ENCODE data around the gene MFRP.

The MFRP gene

DNA sequence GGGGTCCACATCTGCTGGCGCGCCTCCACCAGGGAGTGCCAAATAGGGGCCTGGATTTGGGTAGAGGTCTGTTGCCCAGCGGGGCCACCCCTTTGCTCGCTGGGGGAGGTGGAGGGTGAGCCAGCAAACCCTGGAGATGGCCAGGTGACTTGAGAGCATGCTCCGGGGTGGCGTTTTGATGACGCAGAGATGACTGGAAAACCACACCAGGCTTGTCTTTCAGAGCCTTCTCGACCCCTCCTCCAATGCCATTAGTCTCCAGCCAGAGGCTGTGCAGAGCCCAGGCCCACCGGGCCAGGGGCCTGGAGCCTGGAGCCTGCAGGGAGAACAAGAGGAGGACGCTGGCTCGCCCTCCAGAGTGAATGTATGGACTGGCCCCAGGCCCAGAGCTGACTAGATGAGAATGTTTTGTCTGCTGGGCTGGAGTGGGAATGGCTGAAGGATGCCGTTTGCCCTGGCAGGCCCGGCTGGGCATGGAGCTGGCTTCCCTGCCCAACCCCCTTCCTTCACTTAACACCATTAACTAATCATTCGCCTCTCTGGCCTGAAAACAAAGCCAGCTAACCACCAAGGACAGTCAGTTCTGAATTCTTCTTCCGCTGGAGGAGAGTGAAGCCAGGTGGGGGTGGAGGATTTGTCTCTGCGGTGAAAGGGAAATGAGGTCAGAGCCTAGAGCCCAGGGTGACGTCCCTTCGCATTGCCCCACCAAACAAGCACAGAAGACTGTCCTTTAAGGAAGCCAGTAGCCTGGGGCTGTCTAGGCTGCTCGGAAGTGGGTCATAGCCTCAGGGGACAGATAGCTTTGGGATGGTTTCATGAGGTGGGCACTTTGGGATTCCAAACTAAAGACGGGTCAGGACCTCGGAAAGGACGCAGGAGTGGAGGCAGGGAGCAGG is 28.0 kb downstream of the MFRP start:
- DNase-seq (ENCODE audit: low read depth, low spot score), result no peak

GRCh38 chr11:119317592-119318239 is 28.8 kb downstream of the MFRP start:
- DNase-seq (ENCODE audit: low read depth, low spot score), result no peak

DNA sequence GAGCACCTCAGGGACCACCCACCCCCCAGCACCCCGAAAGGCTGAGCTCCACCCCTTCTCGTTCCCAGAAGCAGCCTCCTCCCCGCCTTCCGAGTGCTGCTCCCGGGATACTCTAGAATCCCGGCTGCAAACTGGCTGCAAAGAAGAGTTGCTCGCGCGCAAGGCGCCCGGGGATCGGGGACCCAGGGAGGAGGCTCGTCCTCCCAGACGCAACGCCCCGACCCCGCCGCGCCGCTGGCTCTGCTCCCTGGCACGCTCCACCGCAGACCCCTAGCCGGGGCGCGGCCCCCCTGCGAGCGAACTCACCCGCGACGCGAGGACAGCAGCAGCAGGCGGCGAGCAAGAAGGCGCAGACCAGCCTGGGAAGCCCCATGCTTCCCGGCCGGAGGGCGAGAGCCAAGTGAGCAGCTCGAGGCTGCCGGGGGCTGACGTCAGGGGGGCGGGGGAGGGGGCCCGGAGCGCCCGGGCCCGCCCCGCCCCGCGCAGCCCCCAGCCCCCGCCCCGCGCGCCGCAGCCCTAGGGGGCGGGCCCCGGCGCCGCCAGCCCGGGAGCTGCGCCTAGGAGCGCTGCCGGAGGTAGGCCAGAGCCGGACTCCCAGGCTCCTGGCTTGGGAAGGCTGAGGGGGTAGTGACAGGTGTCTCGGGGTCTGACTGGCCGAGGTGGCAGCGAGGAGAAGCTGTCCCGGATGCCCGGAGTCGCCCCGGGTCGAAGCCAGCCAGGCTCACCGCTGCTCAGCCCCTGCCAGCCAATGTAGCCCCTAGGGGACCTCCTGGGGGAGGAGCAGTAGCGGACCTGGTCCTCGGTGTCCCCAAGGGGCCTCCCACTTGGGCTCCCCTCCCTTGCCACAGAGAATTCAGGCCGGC is 29.5 kb downstream of the MFRP start, which contains the start of gene MCAM:
Gene MCAM (minus strand): TSS at position 402 of the 863 bp plus-strand sequence. CDS start 29 bp downstream, at position 373.
- no peak for DNase-seq (ENCODE audit: low read depth, low spot score)

GRCh38 chr11:119316016-119316728 is 30.3 kb downstream of the MFRP start:
- no peak for DNase-seq (ENCODE audit: low read depth, low spot score)

DNA sequence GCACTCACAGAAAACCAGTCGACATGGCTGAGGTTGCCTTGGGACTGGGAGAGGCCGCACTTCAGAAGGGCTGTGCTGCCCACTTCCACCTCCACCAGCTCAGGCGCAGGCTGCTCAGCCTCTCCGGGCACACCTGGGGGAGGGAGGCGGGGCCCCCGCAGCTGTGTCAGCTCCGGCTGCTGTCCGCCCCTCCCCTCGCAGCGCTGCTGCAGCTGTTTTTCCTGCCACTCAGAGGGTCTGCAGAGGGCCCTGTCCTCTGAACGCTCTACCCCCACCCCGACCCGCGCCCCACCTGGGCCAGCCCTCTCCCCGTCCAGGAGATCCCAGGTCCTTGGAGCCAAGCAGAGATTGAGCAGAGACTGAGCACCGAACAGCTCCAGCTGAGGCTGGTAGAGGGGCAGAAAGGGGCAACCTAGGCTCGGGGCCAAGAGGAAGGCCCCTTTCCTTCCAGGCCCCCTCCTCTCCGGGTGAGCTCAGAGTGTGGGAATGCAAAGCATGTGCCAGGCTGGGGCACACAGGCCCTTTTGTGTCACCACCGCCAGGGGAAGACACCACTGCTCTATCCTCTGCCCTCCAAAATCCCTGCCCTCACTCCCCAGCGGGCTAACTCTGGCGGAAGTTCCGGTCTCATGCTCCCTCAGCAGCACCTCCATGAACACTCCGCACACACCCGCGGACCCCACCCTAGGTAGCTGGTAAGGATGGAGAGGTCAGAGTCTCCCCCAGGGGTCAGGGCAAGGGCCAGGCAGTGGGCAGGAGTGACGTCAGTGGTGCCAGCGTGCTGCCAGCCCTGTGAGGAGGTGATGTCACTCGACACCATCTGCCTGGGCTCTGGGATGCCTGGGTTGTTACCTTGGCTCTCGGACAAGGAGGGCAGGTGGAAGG is 31.1 kb downstream of the MFRP start:
- no peak for DNase-seq (ENCODE audit: low read depth, low spot score)

DNA sequence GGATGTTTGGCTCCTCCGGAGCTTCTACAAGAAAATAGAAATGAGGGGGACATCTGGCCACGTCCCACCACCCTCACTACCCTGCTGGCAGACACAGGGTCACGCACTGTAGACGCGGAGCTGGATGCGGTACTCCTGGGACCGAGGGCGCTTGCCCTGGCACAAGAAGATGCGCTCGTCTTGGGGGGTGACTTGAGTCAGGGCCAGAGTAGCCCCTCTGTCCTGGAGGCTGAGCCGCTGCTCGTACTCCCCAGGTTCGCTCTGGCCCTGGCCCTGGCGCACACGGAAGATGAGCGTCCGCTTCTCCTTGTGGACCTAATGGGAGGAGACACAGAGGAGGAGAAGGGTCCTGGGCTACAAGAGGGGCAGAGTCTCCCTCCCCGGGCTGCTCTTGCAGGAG is 31.8 kb downstream of the MFRP start:
- DNase-seq (ENCODE audit: low read depth, low spot score), result no peak

DNA sequence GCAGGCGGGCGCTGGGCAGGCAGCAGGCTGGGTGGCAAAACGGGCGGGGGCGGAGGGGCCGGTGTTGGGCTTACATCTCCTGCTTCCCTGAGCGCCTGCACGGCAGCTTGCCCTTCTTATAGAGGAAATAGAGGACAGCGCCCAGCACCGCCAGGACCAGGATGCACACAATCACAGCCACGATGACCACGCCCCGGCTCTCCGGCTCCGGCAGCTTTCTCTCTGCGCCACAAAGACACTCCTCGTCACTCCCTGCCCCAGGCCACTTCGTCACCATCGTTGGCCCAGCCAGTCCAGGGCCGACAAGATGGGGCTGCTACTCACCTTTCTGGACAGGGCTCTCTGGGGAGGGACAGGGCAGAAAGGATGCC is 35.8 kb downstream of the MFRP start:
- DNase-seq (ENCODE audit: low read depth, low spot score), result no peak

DNA sequence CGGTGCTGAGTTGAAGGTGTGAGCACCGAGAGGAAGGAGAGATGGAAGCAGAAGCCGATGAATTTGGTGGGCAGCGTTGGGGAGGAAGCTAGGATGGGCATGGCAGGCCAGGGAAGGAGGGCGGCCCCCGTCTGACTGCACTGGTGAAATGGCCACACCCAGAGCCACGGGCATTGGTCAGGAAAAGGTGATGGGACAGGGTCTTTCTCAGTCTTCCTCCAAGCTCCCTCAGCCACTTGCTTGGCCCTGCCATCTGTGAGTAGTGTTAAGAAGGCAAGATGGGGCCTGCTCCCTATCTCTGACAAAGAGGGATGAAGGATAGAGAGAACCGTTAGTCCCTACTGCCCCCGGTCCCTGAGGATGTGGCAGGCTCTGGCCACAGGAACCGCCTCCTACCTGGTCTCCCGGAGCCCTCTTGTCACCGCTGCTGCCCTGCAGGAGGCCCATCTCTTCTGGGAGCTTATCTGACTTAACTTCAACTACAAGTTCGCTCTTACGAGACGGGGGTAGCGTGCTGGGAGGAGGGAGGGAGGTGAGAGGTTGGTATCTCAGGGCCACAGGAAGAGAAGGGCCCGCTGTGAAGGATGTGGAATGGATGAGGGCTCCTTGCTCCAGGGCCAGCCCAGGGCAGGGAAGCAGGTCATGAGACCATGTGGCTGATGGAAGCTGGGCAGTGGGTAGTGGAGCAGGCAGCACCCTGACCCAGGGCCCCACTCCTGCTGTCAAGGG is 36.4 kb downstream of the MFRP start:
- DNase-seq (ENCODE audit: low read depth, low spot score), result no peak

DNA sequence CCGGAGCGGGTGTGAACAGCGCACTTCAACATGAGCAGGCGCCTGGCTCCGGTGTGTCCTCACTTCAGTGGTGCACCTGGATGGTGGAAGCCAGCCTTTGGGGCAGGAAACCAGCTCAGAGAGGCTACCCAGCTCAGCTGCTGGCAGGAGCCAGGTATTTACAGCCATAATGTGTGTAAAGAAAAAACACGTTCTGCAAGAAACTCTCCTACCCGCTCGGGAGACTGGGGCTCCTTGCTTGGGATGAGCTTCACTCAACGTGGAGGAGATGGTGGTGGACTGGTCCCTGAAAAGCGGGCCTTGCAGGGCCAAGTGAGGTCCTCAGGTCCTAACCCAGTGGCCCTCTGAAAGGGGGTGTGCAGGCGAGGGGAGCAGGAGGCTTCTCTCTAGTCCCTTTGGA is 37.1 kb downstream of the MFRP start:
- no peak for DNase-seq (ENCODE audit: low read depth, low spot score)

DNA sequence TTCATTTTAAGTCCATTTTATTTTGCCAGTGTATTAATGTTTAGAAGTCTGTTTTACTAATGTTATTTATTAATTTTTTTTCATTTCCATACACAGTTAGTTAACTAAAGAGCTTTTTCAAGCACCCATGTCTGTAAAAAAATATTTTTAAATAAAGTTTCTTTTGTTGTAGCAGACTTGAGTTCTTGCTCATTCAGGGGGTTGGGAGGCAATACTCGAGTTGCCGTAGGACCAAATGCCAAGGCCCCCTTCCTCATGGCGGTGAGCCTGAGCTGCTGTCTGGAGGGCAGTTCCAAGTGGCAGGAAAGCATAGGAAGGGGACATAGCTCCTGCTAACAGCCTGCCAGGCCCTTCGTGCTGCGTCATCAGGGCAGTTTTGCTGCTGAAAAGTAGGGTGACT is 38.5 kb downstream of the MFRP start:
- DNase-seq (ENCODE audit: low read depth, low spot score), result no peak

- no peak for DNase-seq (ENCODE audit: low read depth, low spot score)
Measured at GRCh38 chr11:119307219-119307618, 39.3 kb downstream of the MFRP start.

- no peak for DNase-seq (ENCODE audit: low read depth, low spot score)
Measured at GRCh38 chr11:119306373-119306890, 40.1 kb downstream of the MFRP start.

DNA sequence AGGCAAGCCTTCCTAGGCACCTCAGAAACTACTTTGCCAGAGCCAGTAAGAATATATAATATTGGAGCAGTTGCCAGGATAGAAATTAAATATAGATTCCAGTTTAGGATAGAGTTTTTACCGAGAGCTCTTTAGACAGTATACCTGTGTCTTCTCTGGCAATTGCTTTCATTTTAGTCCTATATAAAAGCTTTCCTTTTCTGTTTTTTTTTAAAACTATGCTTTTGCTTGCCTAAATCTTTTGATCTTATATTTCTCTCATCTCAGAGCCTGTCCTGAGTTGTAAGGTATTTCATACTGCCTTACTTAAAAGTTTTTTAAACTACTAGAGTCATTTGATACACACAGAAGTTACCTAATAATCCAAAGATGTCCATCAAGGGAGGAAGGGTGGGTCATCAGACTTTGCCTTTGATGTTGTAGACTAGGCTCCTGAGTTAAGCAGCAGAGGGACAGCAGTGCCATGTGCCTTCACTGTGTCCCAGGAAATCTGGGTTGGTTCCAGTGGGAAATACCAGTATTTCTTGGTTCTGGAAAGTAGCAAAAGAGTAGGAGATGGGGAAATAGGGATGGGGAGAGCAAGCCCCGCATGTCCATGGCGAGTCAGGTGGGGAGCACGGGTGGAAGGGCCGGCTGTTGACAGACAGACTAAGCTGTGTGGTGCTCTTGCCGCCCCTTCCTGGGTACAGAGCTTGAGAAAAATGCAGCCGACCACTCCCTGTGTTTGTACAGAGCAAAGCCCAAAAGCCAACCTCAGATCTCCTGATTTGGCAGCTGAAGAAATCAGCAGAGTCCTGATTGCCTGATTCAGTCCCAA is 40.7 kb downstream of the MFRP start:
- DNase-seq (ENCODE audit: low read depth, low spot score), result no peak

DNA sequence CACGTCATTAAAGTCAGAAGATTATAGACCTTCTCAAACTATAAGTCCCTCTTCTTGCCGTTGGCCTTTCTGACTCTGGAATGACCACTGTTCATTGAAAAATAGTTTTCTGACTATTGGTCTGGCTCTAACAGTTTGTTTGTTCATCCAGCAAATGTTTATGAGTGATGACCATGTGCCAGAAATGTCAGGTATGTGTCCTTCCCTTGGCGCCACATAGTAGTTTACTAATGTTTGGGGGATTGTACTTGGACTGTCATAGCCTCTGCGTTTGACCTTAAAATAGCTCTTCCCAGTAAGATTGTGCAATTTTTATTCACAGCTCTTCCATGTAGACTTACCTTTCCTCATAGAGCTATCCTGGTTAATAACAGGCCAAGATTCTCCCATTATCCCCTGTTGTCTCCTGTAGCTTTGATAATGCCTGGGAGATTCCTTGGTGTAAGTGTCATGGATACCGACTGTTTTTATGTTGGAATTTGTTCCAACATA is 43.2 kb downstream of the MFRP start:
- no peak for DNase-seq (ENCODE audit: low read depth, low spot score)

GRCh38 chr11:119300198-119300964 is 46.1 kb downstream of the MFRP start:
- DNase-seq (ENCODE audit: low read depth, low spot score), result no peak

DNA sequence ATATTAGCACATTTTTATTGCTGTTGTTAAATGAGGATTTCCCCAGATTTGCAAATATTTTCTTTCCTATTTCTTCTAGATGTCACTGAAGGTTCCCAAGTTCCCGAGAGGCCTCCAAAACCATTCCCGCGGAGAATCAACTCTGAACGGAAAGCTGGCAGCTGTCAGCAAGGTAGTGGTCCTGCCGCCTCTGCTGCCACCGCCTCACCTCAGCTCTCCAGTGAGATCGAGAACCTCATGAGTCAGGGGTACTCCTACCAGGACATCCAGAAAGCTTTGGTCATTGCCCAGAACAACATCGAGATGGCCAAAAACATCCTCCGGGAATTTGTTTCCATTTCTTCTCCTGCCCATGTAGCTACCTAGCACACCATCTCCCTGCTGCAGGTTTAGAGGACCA is 47.1 kb downstream of the MFRP start:
- DNase-seq (ENCODE audit: low read depth, low spot score), result no peak

GRCh38 chr11:119298726-119299125 is 47.8 kb downstream of the MFRP start:
- DNase-seq (ENCODE audit: low read depth, low spot score), result no peak

GRCh38 chr11:119297938-119298337 is 48.6 kb downstream of the MFRP start:
- no peak for DNase-seq (ENCODE audit: low read depth, low spot score)
